CD14-positive monocyte (primary cell): Measurements from ENCODE around the gene PRDX5. TPM values are rescaled to one million over a fixed set of nuclear protein-coding genes. Genes with fewer than 3 reads are reported as not detected.

Source experiments
- DNase-seq, 3 donors: peaks; one replicate each; pipeline ENCODE4 v3.0.0-alpha.2; 2011 to 2022
- H2AFZ ChIP-seq: 2 replicates; pipeline ENCODE4 v1.6.0; 2012; ENCODE audit warnings: mild to moderate bottlenecking, low read depth, low read length, inconsistent platforms; ENCODE audit not compliant: insufficient read depth, poor library complexity, severe bottlenecking
- H3K27ac ChIP-seq, 2 donors: 1 replicate in 1 of 2; 2 replicates in 1 of 2; pipeline ENCODE4 v1.5.1; 2012 to 2013; ENCODE audit warnings: low read length in 2 of 2, control low read depth in 1 of 2, inconsistent platforms in 1 of 2, low read depth in 1 of 2, mild to moderate bottlenecking in 1 of 2
- H3K27me3 ChIP-seq, 2 donors: one replicate each; pipeline versions ENCODE4 v1.6.0 to v1.6.1; 2011 to 2013; ENCODE audit warnings: low read length in 2 of 2; ENCODE audit not compliant: control insufficient read depth in 2 of 2, insufficient read depth in 2 of 2
- H3K36me3 ChIP-seq, 2 donors: replicated peaks in 1 of 2; 1 replicate in 1 of 2; 2 replicates in 1 of 2; pipeline versions ENCODE4 v1.5.1 to v1.6.1; 2012 to 2013; ENCODE audit warnings: low read length in 2 of 2, control low read depth in 1 of 2, inconsistent platforms in 1 of 2, mild to moderate bottlenecking in 1 of 2; ENCODE audit not compliant: insufficient read depth in 2 of 2, control insufficient read depth in 1 of 2
- H3K4me1 ChIP-seq, 2 donors: 1 replicate in 1 of 2; 2 replicates in 1 of 2; pipeline versions ENCODE4 v1.5.1 to v1.6.1; 2012 to 2013; ENCODE audit warnings: low read length in 2 of 2, control low read depth in 1 of 2, inconsistent platforms in 1 of 2, mild to moderate bottlenecking in 1 of 2, moderate library complexity in 1 of 2; ENCODE audit not compliant: insufficient read depth in 2 of 2, control insufficient read depth in 1 of 2
- H3K4me2 ChIP-seq: replicated peaks from 2 replicates; pipeline ENCODE3; 2012; ENCODE audit warnings: low read length, moderate library complexity, mild to moderate bottlenecking; ENCODE audit not compliant: poor library complexity, severe bottlenecking; ENCODE audit errors: extremely low read depth
- H3K4me3 ChIP-seq, 3 experiments: fragments of 200-600 bp in 1 of 3; sonication (generic) in 1 of 3; replicated peaks in 1 of 3; 1 replicate in 2 of 3; 2 replicates in 1 of 3; pipeline ENCODE4 v1.5.1; 2011 to 2013; ENCODE audit warnings: low read length in 3 of 3, mild to moderate bottlenecking in 3 of 3, control low read depth in 2 of 3, low read depth in 2 of 3, inconsistent platforms in 1 of 3, moderate library complexity in 1 of 3
- H3K79me2 ChIP-seq: 2 replicates; pipeline ENCODE4 v1.6.0; 2012; ENCODE audit warnings: mild to moderate bottlenecking, control low read depth, inconsistent platforms, low read length, moderate library complexity; ENCODE audit not compliant: insufficient read depth
- H3K9ac ChIP-seq: 2 replicates; pipeline ENCODE4 v1.6.0; 2017; ENCODE audit warnings: low read length, mild to moderate bottlenecking; ENCODE audit not compliant: insufficient read depth, poor library complexity, severe bottlenecking
- H3K9me3 ChIP-seq, 2 donors: replicated peaks in 1 of 2; 1 replicate in 1 of 2; 2 replicates in 1 of 2; pipeline versions ENCODE4 v1.5.1 to v1.6.1; 2012 to 2013; ENCODE audit warnings: low read length in 2 of 2, control low read depth in 1 of 2; ENCODE audit not compliant: control insufficient read depth in 1 of 2, insufficient read depth in 1 of 2
- H4K20me1 ChIP-seq: 2 replicates; pipeline ENCODE4 v1.6.0; 2012; ENCODE audit warnings: mild to moderate bottlenecking, low read length, control low read depth, moderate library complexity; ENCODE audit not compliant: insufficient read depth
- H3K27ac Mint-ChIP-seq, 7 donors: one replicate each; pipeline ENCODE4 v1.8.0; 2020; ENCODE audit warnings: mild to moderate bottlenecking in 7 of 7, mixed read lengths in 7 of 7, moderate library complexity in 6 of 7, inconsistent platforms in 2 of 7
- H3K27me3 Mint-ChIP-seq, 3 donors: one replicate each; pipeline ENCODE4 v1.8.0; 2021 to 2022; ENCODE audit warnings: low read depth in 3 of 3, mild to moderate bottlenecking in 3 of 3, mixed read lengths in 3 of 3, moderate library complexity in 3 of 3, inconsistent platforms in 1 of 3
- H3K36me3 Mint-ChIP-seq, 2 donors: one replicate each; pipeline ENCODE4 v1.8.0; 2020; ENCODE audit warnings: mixed read lengths in 2 of 2, inconsistent platforms in 1 of 2, mild to moderate bottlenecking in 1 of 2
- H3K4me1 Mint-ChIP-seq: one replicate; pipeline ENCODE4 v1.8.0; 2020; ENCODE audit warnings: mild to moderate bottlenecking, mixed read lengths
- H3K4me3 Mint-ChIP-seq, 2 donors: one replicate each; pipeline ENCODE4 v1.8.0; 2020; ENCODE audit warnings: mild to moderate bottlenecking in 2 of 2, mixed read lengths in 2 of 2, moderate library complexity in 1 of 2
- H3K9me3 Mint-ChIP-seq, 7 donors: one replicate each; pipeline ENCODE4 v1.8.0; 2020 to 2022; ENCODE audit warnings: mixed read lengths in 7 of 7, mild to moderate bottlenecking in 6 of 7, moderate library complexity in 6 of 7, inconsistent platforms in 2 of 7
- WGBS: methylation state at CpG from one replicate; pipeline ENCODE4 v1.1.5; 2013; ENCODE audit warnings: missing lambda C conversion rate; ENCODE audit not compliant: insufficient coverage; 5-methylcytosine and 5-hydroxymethylcytosine counted together
- intact Hi-C, 2 donors: fragments of 100-400 bp; cut with micrococcal nuclease; formaldehyde crosslinking; loops; one replicate each; pipeline versions ENCODE4 v1.15.0 to v1.15.1; 2023
- polyA plus RNA-seq, 3 donors: library from polyadenylated mRNA; depleted of rRNA in 1 of 3; unstranded in 2 of 3; stranded (reverse) in 1 of 3; fragments of 300-500 nt in 2 of 3; fragments of >200 nt in 1 of 3; fragmentation: Illumina TruSeq in 2 of 3; gene quantifications; 1 replicate in 2 of 3; 2 replicates in 1 of 3; pipeline ENCODE4 v1.2.3, GENCODE V29; 2012 to 2021
- TF ChIP-seq, protein P1 (sequence below): fragments of 200-600 bp; IDR thresholded peaks from one replicate; pipeline ENCODE4 v1.8.0; 2022; ENCODE audit warnings: antibody characterized with exemption, mild to moderate bottlenecking

Gene PRDX5
- polyA plus RNA-seq, 3 donors: 136 to 318 (median 286) TPM

- intact Hi-C loops: loop anchor here (1.0 to 5.0 kb wide), 5 partner anchors 33 to 97 kb away; partner anchors contain the start of genes FKBP2 (in 2 of the 2) and FERMT3 (in 1 of the 2)
- peaks cover 26% of the 10 kb centered on the region for H4K20me1 ChIP-seq
- H3K4me1 ChIP-seq: peaks cover 48 to 60% of the 10 kb centered on the region in 2 donors
- H3K4me3 ChIP-seq: peak overlapping the region in 1 of 3 experiments; percentile 91
- DNase-seq: peak in 1 of 3 donors; percentile 33
- Mint-ChIP-seq H3K9me3 (peaks cover 0 to 17% (median 8%) of the 10 kb centered on the region in 7 donors), H3K4me3 (peak overlapping the region in 1 of 2 donors; percentile 79), H3K36me3 (peaks cover 11% of the 10 kb centered on the region in 2 donors), H3K4me1 (peaks cover 59% of the 10 kb centered on the region), H3K27ac (peak overlapping the region in 6 of 7 donors; percentile 68 to 99 (median 98)), H3K27me3 (peaks cover 30 to 40% (median 39%) of the 10 kb centered on the region in 3 donors)
- H3K79me2 ChIP-seq: peaks cover 26% of the 10 kb centered on the region
- peaks cover 9 to 12% of the 10 kb centered on the region in 2 donors for H3K36me3 ChIP-seq
- peaks cover 18 to 26% of the 10 kb centered on the region in 2 donors for H3K27me3 ChIP-seq
- H3K27ac ChIP-seq: peak overlapping the region; percentile 96 to 97
- H3K9ac ChIP-seq: peak overlapping the region; percentile 83
- H2AFZ ChIP-seq: no peak overlapping the region
- 83% methylated on average over 8 of the region's 13 CpGs for WGBS
- H3K4me2 ChIP-seq: peak overlapping the region; percentile 75
- TF ChIP-seq, protein P1, sequence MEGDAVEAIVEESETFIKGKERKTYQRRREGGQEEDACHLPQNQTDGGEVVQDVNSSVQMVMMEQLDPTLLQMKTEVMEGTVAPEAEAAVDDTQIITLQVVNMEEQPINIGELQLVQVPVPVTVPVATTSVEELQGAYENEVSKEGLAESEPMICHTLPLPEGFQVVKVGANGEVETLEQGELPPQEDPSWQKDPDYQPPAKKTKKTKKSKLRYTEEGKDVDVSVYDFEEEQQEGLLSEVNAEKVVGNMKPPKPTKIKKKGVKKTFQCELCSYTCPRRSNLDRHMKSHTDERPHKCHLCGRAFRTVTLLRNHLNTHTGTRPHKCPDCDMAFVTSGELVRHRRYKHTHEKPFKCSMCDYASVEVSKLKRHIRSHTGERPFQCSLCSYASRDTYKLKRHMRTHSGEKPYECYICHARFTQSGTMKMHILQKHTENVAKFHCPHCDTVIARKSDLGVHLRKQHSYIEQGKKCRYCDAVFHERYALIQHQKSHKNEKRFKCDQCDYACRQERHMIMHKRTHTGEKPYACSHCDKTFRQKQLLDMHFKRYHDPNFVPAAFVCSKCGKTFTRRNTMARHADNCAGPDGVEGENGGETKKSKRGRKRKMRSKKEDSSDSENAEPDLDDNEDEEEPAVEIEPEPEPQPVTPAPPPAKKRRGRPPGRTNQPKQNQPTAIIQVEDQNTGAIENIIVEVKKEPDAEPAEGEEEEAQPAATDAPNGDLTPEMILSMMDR: no peak
- H3K9me3 ChIP-seq: peaks cover 3 to 4% of the 10 kb centered on the region in 2 donors
Observed at GRCh38 chr11:64303109-64304031, 14.6 kb upstream of the PRDX5 start.

DNA sequence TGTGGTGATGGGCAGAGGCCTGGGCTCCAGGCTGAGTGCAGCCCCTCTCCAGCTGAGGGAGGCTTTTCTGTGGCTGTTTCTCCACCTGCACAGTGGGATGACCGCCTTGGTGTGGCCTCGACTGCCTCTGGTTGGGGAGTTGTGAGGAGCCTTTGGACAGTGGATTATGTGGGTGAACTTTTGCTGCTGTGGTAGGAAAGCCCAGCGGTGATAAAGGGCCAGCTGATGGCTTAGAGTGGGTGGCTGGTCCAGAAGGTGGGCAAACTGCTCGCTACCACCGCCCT lies 13.9 kb upstream of the PRDX5 start:
- H3K27ac ChIP-seq: peak overlapping the region; percentile 96 to 97
- H3K9me3 ChIP-seq: peaks cover 0 to 3% of the 10 kb centered on the region in 2 donors
- peaks cover 9 to 12% of the 10 kb centered on the region in 2 donors for H3K36me3 ChIP-seq
- H3K79me2 ChIP-seq: peaks cover 28% of the 10 kb centered on the region
- Mint-ChIP-seq H3K4me1 (peaks cover 56% of the 10 kb centered on the region), H3K9me3 (peaks cover 0 to 12% (median 6%) of the 10 kb centered on the region in 7 donors), H3K27ac (peak overlapping the region; percentile 96 to 99 (median 99)), H3K4me3 (peak overlapping the region; percentile 79 to 89), H3K36me3 (peaks cover 11% of the 10 kb centered on the region in 2 donors), H3K27me3 (peaks cover 24 to 34% (median 33%) of the 10 kb centered on the region in 3 donors)
- intact Hi-C loops: loop anchor here (1.0 to 5.0 kb wide), 5 partner anchors 34 to 97 kb away; partner anchors contain the start of genes FKBP2 (in 2 of the 2) and FERMT3 (in 1 of the 2)
- H3K4me1 ChIP-seq: peaks cover 48 to 59% of the 10 kb centered on the region in 2 donors
- peak overlapping the region; percentile 28 to 91 (median 70) for H3K4me3 ChIP-seq
- H4K20me1 ChIP-seq: peaks cover 26% of the 10 kb centered on the region
- TF ChIP-seq, protein P1: no peak
- peaks cover 12 to 20% of the 10 kb centered on the region in 2 donors for H3K27me3 ChIP-seq
- H3K9ac ChIP-seq: peak overlapping the region; percentile 83
- peak overlapping the region; percentile 75 for H3K4me2 ChIP-seq
- WGBS: 70% methylated on average over 2 of the region's 5 CpGs
- H2AFZ ChIP-seq: no peak overlapping the region
- DNase-seq: no peak
